Naive thymus-derived CD4-positive, alpha-beta T cell (primary cell): ENCODE results near the gene NCSTN. TPM values are rescaled to one million over a fixed set of nuclear protein-coding genes. Genes with fewer than 3 reads are reported as not detected.
A peak's percentile ranks its signal among the peaks of the same experiment; 100 is the strongest.

Experiments
- ATAC-seq: fragments of 150-1000 bp; cut with Tn5 transposase; 2 replicates; pipeline ENCODE4 v1.10.0; 2021; ENCODE audit warnings: mild to moderate bottlenecking, moderate library complexity
- CTCF ChIA-PET: fragments of 350-600 bp; sonication (Branson Sonifier 250); formaldehyde crosslinking; loops from one replicate; lab custom pipeline; 2021; ENCODE audit warnings: antibody characterized with exemption; lab: Charles Lee
- POLR2A ChIA-PET: fragments of 350-600 bp; sonication (Branson Sonifier 250); formaldehyde crosslinking; loops from one replicate; lab custom pipeline; 2021; ENCODE audit warnings: antibody characterized with exemption, inconsistent platforms; lab: Charles Lee
- DNase-seq, 9 donors: peaks; one replicate each; pipeline versions ENCODE4 v3.0.0 to v3.0.0-alpha.2; 2020 to 2022; ENCODE audit warnings: mixed read lengths in 1 of 9
- H3K27ac ChIP-seq: one replicate; pipeline ENCODE4 v1.7.0; 2013; ENCODE audit warnings: mild to moderate bottlenecking, low read depth, low read length, moderate library complexity
- H3K27me3 ChIP-seq, 2 donors: one replicate each; pipeline ENCODE4 v1.7.0; 2013; ENCODE audit warnings: low read length in 2 of 2, mild to moderate bottlenecking in 2 of 2, moderate library complexity in 2 of 2; ENCODE audit not compliant: control insufficient read depth in 2 of 2, insufficient read depth in 2 of 2
- H3K36me3 ChIP-seq, 3 experiments: 1 replicate in 2 of 3; 2 replicates in 1 of 3; pipeline ENCODE4 v1.7.0; 2013; ENCODE audit warnings: low read length in 3 of 3, mild to moderate bottlenecking in 3 of 3, moderate library complexity in 1 of 3; ENCODE audit not compliant: insufficient read depth in 3 of 3, control insufficient read depth in 2 of 3
- H3K4me1 ChIP-seq, 2 donors: one replicate each; pipeline ENCODE4 v1.7.0; 2013; ENCODE audit warnings: low read length in 2 of 2, mild to moderate bottlenecking in 2 of 2, moderate library complexity in 1 of 2; ENCODE audit not compliant: control insufficient read depth in 2 of 2, insufficient read depth in 2 of 2
- H3K4me3 ChIP-seq: 2 replicates; pipeline ENCODE4 v1.7.0; 2013; ENCODE audit warnings: mild to moderate bottlenecking, low read length
- H3K9me3 ChIP-seq, 3 experiments: 1 replicate in 2 of 3; 2 replicates in 1 of 3; pipeline ENCODE4 v1.7.0; 2013; ENCODE audit warnings: low read length in 3 of 3; ENCODE audit not compliant: control insufficient read depth in 2 of 3
- H3K27ac Mint-ChIP-seq, 9 donors: one replicate each; pipeline ENCODE4 v1.8.0; 2020 to 2022; ENCODE audit warnings: mixed read lengths in 9 of 9, mild to moderate bottlenecking in 8 of 9, moderate library complexity in 5 of 9, inconsistent platforms in 2 of 9
- H3K27me3 Mint-ChIP-seq, 5 donors: one replicate each; pipeline ENCODE4 v1.8.0; 2021 to 2022; ENCODE audit warnings: mixed read lengths in 5 of 5, mild to moderate bottlenecking in 1 of 5
- H3K36me3 Mint-ChIP-seq, 5 donors: one replicate each; pipeline ENCODE4 v1.8.0; 2020 to 2022; ENCODE audit warnings: mixed read lengths in 5 of 5, mild to moderate bottlenecking in 3 of 5, inconsistent platforms in 1 of 5
- H3K4me1 Mint-ChIP-seq, 7 donors: one replicate each; pipeline ENCODE4 v1.8.0; 2020 to 2022; ENCODE audit warnings: mixed read lengths in 7 of 7, mild to moderate bottlenecking in 3 of 7, inconsistent platforms in 1 of 7
- H3K4me3 Mint-ChIP-seq, 10 donors: one replicate each; pipeline ENCODE4 v1.8.0; 2020 to 2022; ENCODE audit warnings: mild to moderate bottlenecking in 10 of 10, mixed read lengths in 10 of 10, moderate library complexity in 6 of 10, inconsistent platforms in 2 of 10
- H3K9me3 Mint-ChIP-seq, 11 donors: one replicate each; pipeline ENCODE4 v1.8.0; 2020 to 2022; ENCODE audit warnings: mixed read lengths in 11 of 11, mild to moderate bottlenecking in 4 of 11, inconsistent platforms in 1 of 11, moderate library complexity in 1 of 11
- intact Hi-C, 2 donors: fragments of 100-400 bp; cut with micrococcal nuclease; formaldehyde crosslinking; loops; one replicate each; pipeline ENCODE4 v1.15.1; 2023
- polyA plus RNA-seq, 2 donors: library from polyadenylated mRNA; unstranded; fragments of 300-500 nt; fragmentation: Illumina TruSeq; gene quantifications; one replicate each; pipeline ENCODE4 v1.2.3, GENCODE V29; 2021
- total RNA-seq, 6 experiments: library from RNA in 5 of 6; stranded (reverse) in 5 of 6; gene quantifications; 1 replicate in 5 of 6; 2 replicates in 1 of 6; pipeline ENCODE4 v1.2.3 and lab custom pipeline; 2021 to 2026

The NCSTN gene
- total and polyA plus RNA-seq, 7 experiments from 2014 or later, result 68.4 to 91.1 (median 73.5) TPM

GRCh38 chr1:160309185-160309557 is 34.0 kb upstream of the NCSTN start:
- Histone ChIP-seq H3K9me3 (no peaks in the 10 kb centered on the region), H3K36me3 (peaks cover 40 to 88% (median 47%) of the 10 kb centered on the region in 3 experiments), H3K4me1 (no peaks in the 10 kb centered on the region), H3K27me3 (no peaks in the 10 kb centered on the region), H3K27ac (no peak overlapping the region), H3K4me3 (no peak overlapping the region)
- DNase-seq, result no peak
- ATAC-seq, result no peak
- peaks cover 0 to 2% (median 0%) of the 10 kb centered on the region in 7 donors for H3K4me1 Mint-ChIP-seq
- ChIA-PET POLR2A (interaction anchor here (1.0 kb wide), 1 partner anchor 16 kb away, joined by 3 read pairs; no protein-coding TSS in a partner anchor), CTCF (no interaction called here)
- H3K27ac Mint-ChIP-seq, result peak overlapping the region in 4 of 9 donors; percentile 28 to 41 (median 35)
- intact Hi-C loops, result no loop called here
- no peak overlapping the region for H3K4me3 Mint-ChIP-seq
- no peaks in the 10 kb centered on the region for H3K27me3 Mint-ChIP-seq
- H3K36me3 Mint-ChIP-seq, result peaks cover 28 to 66% (median 40%) of the 10 kb centered on the region in 5 donors
- no peaks in the 10 kb centered on the region for H3K9me3 Mint-ChIP-seq

GRCh38 chr1:160309571-160309970 is 33.6 kb upstream of the NCSTN start:
- Mint-ChIP-seq H3K27me3 (no peaks in the 10 kb centered on the region), H3K27ac (peak overlapping the region in 4 of 9 donors; percentile 28 to 41 (median 35)), H3K4me1 (peaks cover 0 to 2% (median 0%) of the 10 kb centered on the region in 7 donors), H3K36me3 (peaks cover 28 to 70% (median 41%) of the 10 kb centered on the region in 5 donors), H3K4me3 (no peak overlapping the region), H3K9me3 (no peaks in the 10 kb centered on the region)
- Histone ChIP-seq H3K27ac (no peak overlapping the region), H3K9me3 (no peaks in the 10 kb centered on the region), H3K4me3 (no peak overlapping the region), H3K4me1 (no peaks in the 10 kb centered on the region), H3K36me3 (peaks cover 40 to 88% (median 47%) of the 10 kb centered on the region in 3 experiments), H3K27me3 (no peaks in the 10 kb centered on the region)
- CTCF ChIA-PET, result no interaction called here
- POLR2A ChIA-PET, result interaction anchor here (0.7 kb wide), 1 partner anchor 32 kb away, joined by 3 read pairs; no protein-coding TSS in a partner anchor
- DNase-seq (no peak), ATAC-seq (no peak)
- intact Hi-C loops, result no loop called here

- ChIA-PET POLR2A (no interaction called here), CTCF (no interaction called here)
- no peak overlapping the region for H3K4me3 ChIP-seq
- H3K36me3 ChIP-seq, result peaks cover 24 to 90% (median 26%) of the 10 kb centered on the region in 3 experiments
- no peak overlapping the region for H3K27ac ChIP-seq
- intact Hi-C loops, result no loop called here
- Mint-ChIP-seq H3K4me3 (no peak overlapping the region), H3K27ac (peak overlapping the region in 2 of 9 donors; percentile 8 to 36), H3K9me3 (peaks cover 0 to 25% (median 12%) of the 10 kb centered on the region in 11 donors), H3K36me3 (peaks cover 38 to 87% (median 66%) of the 10 kb centered on the region in 5 donors), H3K4me1 (peaks cover 9 to 27% (median 21%) of the 10 kb centered on the region in 7 donors), H3K27me3 (no peaks in the 10 kb centered on the region)
- no peaks in the 10 kb centered on the region for H3K4me1 ChIP-seq
- DNase-seq (no peak), ATAC-seq (no peak)
- H3K27me3 ChIP-seq, result no peaks in the 10 kb centered on the region
- peaks cover 0 to 7% (median 0%) of the 10 kb centered on the region in 3 experiments for H3K9me3 ChIP-seq
These were observed 27.8 kb upstream of the NCSTN start for GRCh38 chr1:160315359-160315758.

GRCh38 chr1:160322831-160323230 is 20.4 kb upstream of the NCSTN start:
- Mint-ChIP-seq H3K27ac (peak overlapping the region in 1 of 9 donors; percentile 48), H3K4me3 (no peak overlapping the region), H3K9me3 (peaks cover 0 to 3% (median 0%) of the 10 kb centered on the region in 11 donors), H3K4me1 (peaks cover 9 to 36% (median 29%) of the 10 kb centered on the region in 7 donors), H3K27me3 (no peaks in the 10 kb centered on the region), H3K36me3 (peaks cover 14 to 64% (median 58%) of the 10 kb centered on the region in 5 donors)
- H3K4me1 ChIP-seq, result no peaks in the 10 kb centered on the region
- intact Hi-C loops, result no loop called here
- ChIA-PET CTCF (no interaction called here), POLR2A (no interaction called here)
- no peak overlapping the region for H3K27ac ChIP-seq
- no peaks in the 10 kb centered on the region for H3K27me3 ChIP-seq
- no peaks in the 10 kb centered on the region for H3K9me3 ChIP-seq
- DNase-seq, result no peak
- peaks cover 26 to 80% (median 26%) of the 10 kb centered on the region in 3 experiments for H3K36me3 ChIP-seq
- no peak overlapping the region for H3K4me3 ChIP-seq
- no peak for ATAC-seq

GRCh38 chr1:160325252-160325651 is 17.9 kb upstream of the NCSTN start:
- peaks cover 12 to 56% (median 49%) of the 10 kb centered on the region in 5 donors for H3K36me3 Mint-ChIP-seq
- ChIA-PET POLR2A (interaction anchor here (1.1 kb wide), 1 partner anchor 16 kb away, joined by 3 read pairs; no protein-coding TSS in a partner anchor), CTCF (no interaction called here)
- H3K27ac Mint-ChIP-seq, result peak overlapping the region in 3 of 9 donors; percentile 12 to 41 (median 18)
- no peaks in the 10 kb centered on the region for H3K9me3 Mint-ChIP-seq
- no peak for ATAC-seq
- Histone ChIP-seq H3K4me3 (no peak overlapping the region), H3K36me3 (peaks cover 23 to 83% (median 43%) of the 10 kb centered on the region in 3 experiments), H3K27ac (no peak overlapping the region), H3K27me3 (no peaks in the 10 kb centered on the region), H3K4me1 (no peaks in the 10 kb centered on the region), H3K9me3 (no peaks in the 10 kb centered on the region)
- H3K27me3 Mint-ChIP-seq, result no peaks in the 10 kb centered on the region
- no peak overlapping the region for H3K4me3 Mint-ChIP-seq
- intact Hi-C loops, result no loop called here
- no peak for DNase-seq
- peaks cover 3 to 22% (median 17%) of the 10 kb centered on the region in 7 donors for H3K4me1 Mint-ChIP-seq

- Histone ChIP-seq H3K4me1 (no peaks in the 10 kb centered on the region), H3K36me3 (peaks cover 23 to 89% (median 45%) of the 10 kb centered on the region in 3 experiments), H3K27me3 (no peaks in the 10 kb centered on the region), H3K27ac (no peak overlapping the region), H3K4me3 (no peak overlapping the region), H3K9me3 (no peaks in the 10 kb centered on the region)
- DNase-seq, result no peak
- Mint-ChIP-seq H3K27me3 (no peaks in the 10 kb centered on the region), H3K9me3 (no peaks in the 10 kb centered on the region), H3K4me3 (no peak overlapping the region), H3K27ac (no peak overlapping the region), H3K36me3 (peaks cover 16 to 56% (median 41%) of the 10 kb centered on the region in 5 donors), H3K4me1 (peaks cover 3 to 17% (median 11%) of the 10 kb centered on the region in 7 donors)
- CTCF ChIA-PET, result no interaction called here
- no peak for ATAC-seq
- intact Hi-C loops, result no loop called here
- POLR2A ChIA-PET, result no interaction called here
These were observed 16.8 kb upstream of the NCSTN start for GRCh38 chr1:160326418-160326817.
